Activated T-cell treated with anti-CD3 and anti-CD28 coated beads for 1 hour (primary cell): ENCODE data around the gene KCNAB1.

Experiments used
- DNase-seq: peaks from one replicate; pipeline ENCODE4 v3.0.0-alpha.2; 2020; ENCODE audit warnings: low read depth

KCNAB1 gene

DNA sequence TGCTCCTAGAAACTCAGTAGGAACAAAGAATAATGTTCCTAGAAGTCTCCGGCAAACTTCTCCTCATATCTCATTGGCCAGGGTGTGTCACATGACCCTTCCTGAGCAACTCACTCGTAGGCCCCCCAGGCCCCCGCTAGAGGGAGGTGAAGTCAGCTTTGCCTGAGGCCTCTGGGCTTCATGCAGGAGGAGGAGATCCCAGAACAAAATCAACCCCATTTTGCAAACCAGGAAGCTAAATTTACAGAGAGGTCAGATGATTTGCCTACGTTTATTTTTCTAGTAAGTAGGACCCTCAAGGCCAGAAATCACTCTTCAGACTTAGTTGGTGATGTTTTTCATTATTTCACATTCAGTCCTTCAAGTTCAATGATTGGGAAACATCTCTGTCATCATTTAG, 335.5 kb downstream of the KCNAB1 start:
- DNase-seq, result no peak

DNA sequence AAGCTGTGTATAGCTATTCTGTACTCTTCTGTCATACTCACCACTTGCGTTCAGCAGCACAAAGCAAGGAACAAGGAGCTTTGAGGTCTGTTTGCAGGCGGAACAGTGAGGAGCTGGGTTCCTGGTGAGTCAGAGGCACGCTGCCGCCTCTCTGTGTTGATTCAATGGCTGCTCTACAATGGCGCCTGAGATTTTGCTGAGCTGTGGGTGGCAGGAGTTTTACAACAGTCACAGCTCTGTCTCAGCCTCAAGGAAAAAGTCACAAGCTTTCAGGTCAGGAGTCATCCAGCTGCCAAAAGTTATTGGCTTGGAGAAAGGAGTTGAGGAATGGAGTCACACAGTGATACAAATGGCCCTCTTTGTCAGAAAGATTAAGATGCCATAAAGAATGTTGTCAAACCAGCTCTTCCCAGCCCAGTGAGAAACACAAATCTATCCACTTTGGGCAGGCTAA, 336.4 kb downstream of the KCNAB1 start:
- DNase-seq, result no peak

DNA sequence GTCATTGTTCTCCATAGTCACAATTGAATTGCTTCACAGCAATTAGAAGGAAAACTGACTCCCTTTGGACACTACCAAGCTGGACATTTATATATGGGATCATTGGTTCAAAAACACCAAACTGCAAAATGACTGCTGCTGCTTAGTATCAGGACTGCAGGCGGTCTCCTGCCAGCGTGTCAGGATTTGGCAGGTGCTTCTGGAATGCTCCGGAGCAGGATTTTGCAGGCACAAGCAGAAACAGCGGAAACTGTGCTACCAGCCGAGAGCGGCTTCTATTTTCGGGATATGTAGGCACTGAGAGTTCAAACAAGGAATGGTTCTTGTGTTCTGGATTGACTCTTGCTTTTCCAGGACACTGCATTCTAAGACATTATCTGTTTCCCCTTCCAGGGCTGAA, 339.1 kb downstream of the KCNAB1 start:
- no peak for DNase-seq

DNA sequence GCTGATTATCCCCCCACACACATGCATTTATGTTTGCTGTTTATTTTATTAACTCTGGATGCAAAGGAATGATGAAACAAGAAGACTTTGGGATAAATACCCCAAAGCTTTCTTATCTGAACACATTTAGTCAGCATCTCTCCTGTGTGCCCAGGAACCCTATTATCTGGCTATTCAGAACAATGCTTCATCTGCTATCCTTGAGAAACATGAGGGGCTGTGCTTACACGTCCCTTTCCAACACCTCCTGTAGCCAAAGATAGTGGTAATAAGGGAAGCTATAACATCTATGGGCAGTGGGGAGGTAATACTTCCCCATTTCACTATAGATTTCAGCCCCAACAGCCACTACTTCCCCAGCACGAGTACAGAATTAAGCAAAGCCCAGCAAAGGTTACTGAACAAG, 339.8 kb downstream of the KCNAB1 start:
- no peak for DNase-seq

DNA sequence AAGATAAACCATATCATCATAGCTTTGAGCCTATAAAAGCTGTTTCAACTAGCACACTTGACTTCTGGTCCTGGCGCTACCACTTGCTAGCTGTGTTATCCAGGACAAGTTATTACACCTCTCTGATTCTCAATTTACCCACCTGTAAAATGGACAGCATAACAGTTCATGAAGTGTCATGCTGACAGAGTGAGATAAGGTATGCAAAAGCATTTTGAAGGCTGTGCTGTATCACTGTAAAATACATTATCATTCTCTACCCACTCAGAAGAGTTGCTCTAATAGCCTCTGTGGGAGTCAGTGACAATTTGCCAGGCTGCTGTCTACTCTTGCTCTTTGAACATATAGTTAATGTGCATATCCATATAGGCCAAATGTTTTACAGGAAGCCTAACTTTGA, 341.5 kb downstream of the KCNAB1 start:
- DNase-seq, result no peak

DNA sequence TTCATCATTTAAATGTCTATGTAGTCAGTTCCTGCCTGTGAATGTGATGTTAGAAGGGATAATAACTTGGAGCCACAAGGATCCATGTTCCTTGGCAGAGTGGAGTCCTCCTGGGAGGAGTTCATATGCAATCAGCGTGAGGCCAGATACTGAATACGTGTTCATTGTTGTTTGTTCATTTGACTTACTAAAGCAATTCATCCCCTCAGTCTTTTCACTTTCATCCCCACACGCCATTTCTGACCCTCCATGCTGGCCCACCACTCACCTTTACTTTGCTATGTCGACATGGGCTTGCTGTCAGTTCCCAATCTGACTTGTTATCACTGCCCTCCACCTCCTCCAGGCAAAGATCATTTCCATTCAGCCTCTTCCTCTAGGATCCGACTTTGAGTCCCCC, 342.7 kb downstream of the KCNAB1 start:
- no peak for DNase-seq

DNA sequence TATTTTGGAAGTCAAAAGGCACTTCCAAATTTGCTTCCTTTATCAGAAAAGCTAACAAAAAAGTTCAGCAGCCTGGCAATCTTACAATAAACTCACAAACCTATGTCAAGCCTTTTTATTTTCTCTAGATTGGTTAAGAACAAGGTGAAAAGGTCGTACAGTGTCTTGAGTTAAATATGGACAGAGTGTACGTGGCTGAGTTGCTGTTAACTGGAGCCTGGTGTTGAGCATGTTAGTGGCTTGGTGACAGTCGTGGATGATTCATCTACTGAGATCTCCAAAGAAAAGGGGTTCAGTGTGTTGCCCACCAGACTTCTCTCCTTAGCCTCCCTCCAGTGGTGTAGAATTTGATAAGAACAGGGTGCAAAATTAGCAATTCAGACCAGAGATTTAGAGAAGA, 344.8 kb downstream of the KCNAB1 start:
- no peak for DNase-seq

DNA sequence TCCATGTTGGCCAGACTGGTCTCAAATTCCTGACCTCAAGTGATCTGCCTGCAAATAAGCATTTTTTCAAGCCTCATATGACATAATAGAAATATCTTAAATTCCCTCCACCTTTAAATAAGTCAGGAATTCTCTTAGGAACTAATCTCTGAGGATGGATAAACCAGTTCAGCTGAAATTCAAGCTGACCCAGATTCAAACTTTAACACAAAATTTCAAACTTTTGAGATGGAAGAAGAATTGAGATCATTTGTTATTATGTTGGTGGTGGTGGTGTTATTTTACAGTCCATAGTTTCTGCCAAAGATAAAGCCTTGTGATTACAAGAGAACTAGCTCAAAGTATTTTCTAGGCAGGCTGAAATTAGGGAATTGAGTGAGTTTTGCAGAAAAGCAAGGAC, 349.1 kb downstream of the KCNAB1 start:
- no peak for DNase-seq

DNA sequence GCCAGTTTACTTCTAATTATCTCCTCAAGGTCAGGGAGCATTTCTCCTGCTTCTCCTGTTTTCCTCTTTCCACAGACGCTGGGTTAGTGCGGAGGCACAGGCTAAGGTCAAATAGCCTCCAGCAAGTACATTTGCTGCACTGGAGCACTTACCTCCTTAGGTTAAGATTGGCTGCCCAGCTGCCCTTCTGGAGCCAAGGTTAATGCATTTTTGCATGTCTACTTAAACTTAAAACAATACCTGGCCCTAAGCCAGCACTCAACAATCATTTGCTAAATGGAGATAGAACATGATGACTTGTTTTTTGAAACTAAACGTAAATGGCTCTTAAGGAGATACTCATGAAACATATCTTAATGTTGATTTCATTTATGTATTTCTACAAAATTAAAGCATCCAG, 351.1 kb downstream of the KCNAB1 start:
- DNase-seq, result no peak

DNA sequence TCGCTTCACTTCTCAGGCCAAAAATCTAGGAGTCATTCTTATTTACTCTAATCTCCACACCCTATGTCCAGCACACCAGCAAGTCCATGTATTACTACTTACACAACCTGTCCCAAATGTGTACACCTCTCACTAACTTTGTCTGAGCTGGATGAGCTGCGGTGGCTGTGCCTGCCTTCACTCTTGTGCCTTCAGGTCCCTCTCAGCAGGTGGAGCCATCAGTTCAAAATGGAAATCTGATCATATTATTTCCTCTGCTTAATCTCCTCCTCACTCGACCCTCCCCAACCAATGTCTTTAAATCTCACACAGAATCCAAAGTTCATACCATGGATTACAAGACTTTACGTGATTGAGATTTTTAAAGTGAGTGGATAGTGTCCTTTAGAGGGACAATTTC, 351.8 kb downstream of the KCNAB1 start:
- DNase-seq, result no peak

DNA sequence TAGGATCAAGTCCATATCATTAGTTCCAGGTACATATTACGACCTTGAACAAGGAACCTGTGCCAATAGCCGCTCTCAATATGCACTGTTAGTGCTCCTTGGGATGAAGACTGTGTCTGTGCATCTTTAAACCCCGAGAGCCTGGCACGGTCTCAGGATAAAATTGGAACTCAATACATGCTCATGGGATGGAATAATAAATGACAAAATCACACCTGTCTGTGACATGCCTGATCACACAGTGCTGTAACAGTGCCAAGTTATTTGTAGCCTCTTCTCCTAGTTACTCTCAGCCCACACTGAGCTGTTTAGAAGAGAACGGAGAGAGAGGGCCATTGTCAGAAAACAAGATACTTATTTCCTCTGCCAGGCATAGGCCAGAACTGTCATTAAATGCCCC, 352.3 kb downstream of the KCNAB1 start:
- no peak for DNase-seq

DNA sequence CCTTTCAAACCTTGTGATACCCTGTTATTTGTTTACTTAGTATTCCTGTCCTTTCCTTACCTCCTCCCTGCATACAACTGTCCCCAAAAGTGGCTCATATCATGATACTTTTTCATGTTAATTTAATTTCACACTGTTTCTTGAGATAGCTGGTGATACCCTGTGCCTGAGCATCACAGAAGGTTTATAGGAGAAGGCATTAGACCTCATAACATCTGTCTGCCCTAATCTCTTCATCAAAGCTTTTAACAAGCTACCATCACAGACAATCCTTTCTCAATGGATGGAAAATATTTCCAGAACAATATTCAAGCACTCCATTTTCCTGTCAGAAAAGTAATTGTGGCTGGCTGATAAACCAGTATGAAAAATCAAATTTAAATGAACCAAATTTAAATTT, 353.0 kb downstream of the KCNAB1 start:
- no peak for DNase-seq

DNA sequence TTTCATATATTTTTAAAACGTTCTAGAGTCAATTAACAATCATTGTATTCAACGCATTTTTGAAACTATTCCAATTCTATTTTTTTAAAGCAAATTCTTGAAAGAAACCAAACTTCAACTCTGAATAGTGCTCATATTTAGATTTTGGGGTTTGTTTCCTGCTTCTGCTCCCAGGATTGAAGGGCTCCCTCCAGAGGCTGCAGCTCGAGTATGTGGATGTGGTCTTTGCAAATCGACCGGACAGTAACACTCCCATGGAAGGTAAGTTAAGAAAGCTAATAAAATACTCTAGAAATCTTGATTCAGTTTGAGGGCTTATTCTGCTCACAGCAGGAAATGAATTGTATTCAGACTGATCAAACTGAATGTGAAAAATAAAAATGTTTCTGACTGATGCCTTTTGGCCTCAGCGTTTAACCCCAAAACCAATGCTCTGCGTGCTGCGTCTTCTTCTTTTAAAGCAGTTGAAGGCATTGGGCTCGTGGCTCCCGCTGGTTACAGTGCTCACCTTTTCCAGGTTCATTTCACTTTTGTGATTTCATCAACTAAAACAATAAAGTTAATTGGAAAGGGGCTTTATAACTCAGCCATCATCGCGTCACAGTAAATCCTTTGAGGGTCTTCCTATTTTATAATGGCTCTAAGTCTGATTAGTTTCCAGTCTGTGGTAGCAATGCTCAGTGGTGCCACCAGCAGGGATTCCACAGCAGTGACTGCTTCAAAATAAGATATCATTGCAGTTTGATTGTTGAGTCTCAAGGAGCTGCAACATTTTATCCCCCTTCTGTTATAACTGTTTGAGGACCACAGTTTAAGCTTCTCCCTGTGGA, 354.4 kb downstream of the KCNAB1 start:
- DNase-seq, result no peak

DNA sequence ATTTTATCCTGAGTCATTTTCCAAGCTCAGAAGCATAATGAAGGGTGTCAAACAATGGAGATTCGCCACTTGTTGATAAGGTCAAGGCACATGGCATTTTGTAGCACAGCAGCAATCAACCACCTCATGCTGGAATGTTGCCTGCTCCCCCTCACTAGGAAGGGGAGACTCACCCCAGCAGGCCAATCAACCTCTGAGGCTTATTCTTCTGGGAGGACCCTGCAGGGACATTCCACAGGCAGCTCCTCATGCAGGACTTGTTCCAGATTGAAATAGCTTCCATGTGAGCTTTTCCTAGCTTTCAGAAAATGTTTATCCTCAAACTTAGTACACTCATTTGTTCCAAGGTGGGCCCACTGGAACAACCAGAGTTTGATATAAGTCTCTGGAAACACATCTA, 356.9 kb downstream of the KCNAB1 start:
- DNase-seq, result no peak

DNA sequence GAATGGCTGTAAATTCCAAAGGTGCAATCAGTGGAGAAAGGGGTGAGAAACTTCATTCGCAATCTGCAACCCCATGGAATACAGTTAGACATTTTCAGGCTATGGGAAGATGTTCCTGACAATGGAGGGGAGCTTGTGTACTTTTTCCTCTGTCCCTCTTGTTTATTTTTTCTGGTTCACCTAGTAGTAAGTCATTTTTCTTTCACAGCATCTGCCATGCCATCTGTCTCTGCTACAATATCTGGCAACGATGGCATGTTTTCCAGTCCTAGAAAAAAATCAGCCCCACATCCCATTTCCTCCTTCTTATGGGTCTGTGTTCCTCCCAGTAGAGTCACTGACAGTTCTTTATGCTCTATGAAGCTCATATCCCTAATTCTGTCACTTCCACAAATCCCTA, 358.5 kb downstream of the KCNAB1 start:
- no peak for DNase-seq

DNA sequence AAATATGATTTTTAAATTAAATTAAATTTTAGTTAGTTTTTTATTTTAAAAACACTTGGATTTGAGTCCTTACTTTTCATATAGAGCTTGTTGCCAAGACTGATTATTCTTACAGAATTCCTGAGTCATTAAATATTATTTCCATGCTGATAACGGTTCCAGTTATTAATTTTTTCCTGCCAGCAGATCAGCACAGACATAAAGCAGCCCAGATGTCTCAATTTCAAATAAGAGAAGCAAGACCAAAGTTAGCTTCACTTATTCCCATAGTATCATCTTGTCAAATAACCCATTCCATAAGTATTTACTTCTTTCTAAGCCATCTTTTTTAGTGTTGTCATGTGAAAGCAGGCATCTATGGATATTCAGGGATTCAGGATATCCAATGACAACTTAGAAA, 359.2 kb downstream of the KCNAB1 start:
- DNase-seq, result no peak

DNA sequence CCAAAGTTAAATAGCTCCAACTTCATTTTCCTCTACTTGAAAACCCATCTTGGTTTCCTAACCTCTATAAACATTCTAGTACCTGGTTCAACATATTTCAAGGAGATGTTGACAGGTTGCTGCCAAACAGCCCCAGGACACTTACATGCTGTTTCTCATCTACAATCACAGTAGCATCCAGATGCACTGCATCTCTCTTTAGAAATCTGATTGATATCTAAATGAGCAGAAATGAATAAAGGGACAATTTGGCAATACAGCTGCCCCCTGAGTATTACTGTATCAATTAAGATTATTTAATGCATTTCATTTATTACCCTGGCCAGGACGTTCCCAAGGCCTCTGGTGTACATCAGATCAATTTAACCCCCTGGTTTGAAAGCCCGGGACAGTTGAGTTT, 360.6 kb downstream of the KCNAB1 start:
- no peak for DNase-seq

DNA sequence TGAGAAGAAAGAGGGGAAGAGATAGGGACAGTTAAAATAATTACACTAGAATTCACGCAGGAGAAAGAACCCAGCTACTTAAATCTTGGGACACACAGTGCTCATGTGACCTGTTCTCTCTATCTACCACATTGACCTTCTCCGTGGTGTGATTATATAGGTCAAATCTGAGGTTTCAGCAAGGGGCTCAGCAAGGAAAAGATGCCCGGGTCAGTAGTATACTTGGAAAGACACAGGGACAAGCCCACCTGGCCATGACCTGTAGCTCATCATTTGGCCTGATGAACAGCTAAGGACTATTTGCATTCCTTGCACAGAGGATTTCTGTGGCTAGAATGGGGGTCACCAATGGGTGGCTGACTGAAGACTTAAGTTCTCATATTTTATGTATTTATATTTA, 362.6 kb downstream of the KCNAB1 start:
- DNase-seq, result no peak

DNA sequence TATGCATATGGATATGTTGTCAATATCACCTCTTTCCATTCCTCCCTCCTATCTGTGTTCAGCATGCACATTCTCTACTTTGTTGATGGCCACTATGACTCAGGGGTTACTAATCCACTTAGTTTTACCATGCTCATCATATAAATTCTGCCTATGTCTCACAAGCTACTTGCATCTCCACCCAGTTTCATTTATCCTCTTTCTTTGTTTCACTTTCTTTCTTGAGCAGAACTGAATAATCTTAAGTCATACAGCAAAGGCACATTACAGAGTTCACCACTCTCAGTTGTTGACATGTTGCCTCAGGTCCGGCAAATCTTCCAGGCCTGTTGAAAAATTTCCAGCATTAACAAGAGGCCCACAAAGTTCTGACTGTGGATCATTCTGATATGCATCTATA, 363.0 kb downstream of the KCNAB1 start:
- DNase-seq, result no peak

DNA sequence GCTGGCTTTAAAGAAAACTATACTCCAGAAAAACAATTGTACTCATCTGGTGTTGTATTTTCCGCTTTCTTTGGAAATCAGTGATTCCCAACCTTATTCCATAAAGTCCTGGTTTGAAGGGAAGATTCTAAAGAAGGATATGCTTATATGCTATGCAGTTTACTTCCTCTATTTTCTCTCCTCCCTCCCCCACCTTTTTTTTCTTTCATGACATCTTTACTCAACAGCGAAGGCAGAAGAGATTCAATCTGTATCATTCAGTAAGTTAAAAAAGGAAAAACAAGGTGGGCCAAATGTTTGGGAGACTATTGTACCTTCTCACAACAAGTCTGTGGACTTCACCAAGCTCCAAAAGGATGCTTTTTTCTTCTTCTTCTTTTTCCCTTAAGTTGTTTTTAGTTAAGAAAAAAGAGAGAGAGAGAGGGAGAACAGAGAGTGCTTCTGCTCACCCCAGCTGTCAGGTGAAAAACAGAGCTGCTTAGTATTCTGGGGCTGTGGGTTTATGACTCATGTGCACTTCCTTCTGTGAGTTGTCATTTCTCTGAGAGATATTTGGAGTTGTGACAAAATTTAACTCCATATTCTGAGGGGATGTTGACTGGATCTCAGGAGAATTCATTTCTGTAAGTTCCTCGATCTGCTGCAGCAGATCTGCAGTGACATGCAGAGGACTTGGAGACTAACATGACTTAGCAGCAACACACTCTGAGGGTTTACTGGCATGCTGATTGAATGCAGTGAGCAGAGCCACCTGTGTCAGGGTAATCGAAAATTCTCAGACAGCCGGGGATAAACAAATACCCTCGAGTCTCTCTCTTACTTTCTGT, 363.8 kb downstream of the KCNAB1 start:
- no peak for DNase-seq

DNA sequence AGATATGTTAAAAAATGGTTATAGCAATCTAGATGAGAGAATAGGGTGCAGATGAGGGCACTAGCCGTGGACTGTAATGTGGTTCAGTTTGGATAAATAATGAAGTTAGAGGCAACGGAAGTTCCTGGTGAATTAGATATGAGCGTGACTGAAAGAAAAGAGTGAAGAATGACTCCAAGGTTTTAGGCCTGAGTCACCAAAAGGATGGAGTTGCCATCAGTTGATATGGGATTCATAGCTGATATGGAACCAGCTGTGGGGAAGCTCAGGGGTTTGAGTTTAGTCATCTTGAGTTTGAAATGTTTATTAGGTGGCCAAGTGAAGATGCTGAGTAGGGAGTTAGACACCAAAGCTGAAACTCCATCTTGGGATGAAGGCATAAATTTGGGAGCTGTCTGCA, 368.4 kb downstream of the KCNAB1 start:
- no peak for DNase-seq

DNA sequence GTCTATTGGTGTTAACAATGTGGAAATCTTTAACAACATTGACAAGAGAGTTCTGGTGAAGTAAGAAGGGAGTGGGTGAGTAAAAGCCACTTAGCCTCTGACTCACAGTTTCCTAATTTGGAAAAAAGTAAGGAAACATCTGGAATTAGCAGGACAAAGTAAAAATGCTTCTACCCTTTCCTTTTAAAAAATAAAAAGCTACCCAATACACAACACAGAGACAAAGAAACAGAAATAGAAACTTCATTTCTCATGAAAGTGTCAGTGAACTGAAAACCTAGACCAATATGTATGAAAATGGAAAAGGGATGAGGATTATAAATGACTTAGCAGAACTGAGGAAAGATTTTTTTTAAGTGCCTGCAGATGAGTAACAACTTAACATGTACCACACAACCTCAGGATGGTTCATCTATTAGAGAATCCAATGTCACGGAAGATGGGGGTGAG, 369.1 kb downstream of the KCNAB1 start:
- DNase-seq, result no peak

DNA sequence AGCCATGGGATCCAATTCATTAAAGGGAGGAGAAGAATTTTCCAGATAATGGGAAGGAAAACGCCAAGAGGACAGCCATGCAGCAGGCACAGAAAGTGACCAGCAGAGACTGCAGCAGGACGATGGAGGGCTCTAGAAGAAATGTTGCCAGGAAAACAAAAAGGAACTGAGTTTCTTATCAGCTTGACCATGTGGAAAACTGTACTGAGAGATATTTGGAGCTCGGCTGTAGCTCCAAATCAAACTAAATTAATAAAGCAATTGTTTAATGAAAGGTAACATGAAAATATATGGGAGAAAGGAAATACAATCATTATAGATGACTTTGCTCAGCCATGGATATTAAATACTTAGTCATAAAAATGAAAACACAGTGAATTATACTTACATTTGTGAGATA, 370.8 kb downstream of the KCNAB1 start:
- DNase-seq, result no peak
